Suprapubic skin (tissue), 3 donors: ENCODE data around the gene TENT4A.
"Not testable (repeated sequence)": the region's sequence is repeated elsewhere in the genome, so short reads cannot be mapped to it uniquely, and the experiment has no call there.

Experiments used
- POLR2AphosphoS5 ChIP-seq, 3 donors: sonication (generic); formaldehyde crosslinking; IDR thresholded peaks; one replicate each; pipeline ENCODE4 v1.6.1; 2017; ENCODE audit warnings: antibody characterized with exemption in 3 of 3
- TF ChIP-seq, protein P1 (sequence below), 2 donors: fragments of 200-600 bp in 1 of 2; fragments of 450-650 bp in 1 of 2; sonication (generic) in 1 of 2; IDR thresholded peaks; one replicate each; pipeline ENCODE4 v1.5.1; 2016 to 2019; ENCODE audit warnings: antibody characterized with exemption in 2 of 2, mild to moderate bottlenecking in 1 of 2, moderate library complexity in 1 of 2

DNA sequence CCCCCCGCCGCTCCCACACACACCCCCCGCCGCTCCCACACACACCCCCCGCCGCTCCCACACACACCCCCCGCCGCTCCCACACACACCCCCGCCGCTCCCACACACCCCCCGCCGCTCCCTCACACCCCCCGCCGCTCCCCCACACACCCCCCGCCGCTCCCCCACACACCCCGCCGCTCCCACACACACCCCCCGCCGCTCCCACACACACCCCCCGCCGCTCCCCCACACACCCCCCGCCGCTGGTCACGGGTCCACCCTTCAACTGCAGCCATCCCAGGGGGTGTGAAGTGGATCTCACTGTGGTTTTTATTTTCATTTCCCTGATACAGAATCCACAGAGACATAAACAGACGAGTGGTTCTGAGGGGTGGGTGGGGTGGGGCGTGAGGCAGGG lies 61.0 kb downstream of the TENT4A start:
- TF ChIP-seq, protein P1, sequence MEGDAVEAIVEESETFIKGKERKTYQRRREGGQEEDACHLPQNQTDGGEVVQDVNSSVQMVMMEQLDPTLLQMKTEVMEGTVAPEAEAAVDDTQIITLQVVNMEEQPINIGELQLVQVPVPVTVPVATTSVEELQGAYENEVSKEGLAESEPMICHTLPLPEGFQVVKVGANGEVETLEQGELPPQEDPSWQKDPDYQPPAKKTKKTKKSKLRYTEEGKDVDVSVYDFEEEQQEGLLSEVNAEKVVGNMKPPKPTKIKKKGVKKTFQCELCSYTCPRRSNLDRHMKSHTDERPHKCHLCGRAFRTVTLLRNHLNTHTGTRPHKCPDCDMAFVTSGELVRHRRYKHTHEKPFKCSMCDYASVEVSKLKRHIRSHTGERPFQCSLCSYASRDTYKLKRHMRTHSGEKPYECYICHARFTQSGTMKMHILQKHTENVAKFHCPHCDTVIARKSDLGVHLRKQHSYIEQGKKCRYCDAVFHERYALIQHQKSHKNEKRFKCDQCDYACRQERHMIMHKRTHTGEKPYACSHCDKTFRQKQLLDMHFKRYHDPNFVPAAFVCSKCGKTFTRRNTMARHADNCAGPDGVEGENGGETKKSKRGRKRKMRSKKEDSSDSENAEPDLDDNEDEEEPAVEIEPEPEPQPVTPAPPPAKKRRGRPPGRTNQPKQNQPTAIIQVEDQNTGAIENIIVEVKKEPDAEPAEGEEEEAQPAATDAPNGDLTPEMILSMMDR (IDR thresholded peaks at IDR 0.05), result not testable (repeated sequence)
- not testable (repeated sequence) for TF ChIP-seq POLR2AphosphoS5 (IDR thresholded peaks at IDR 0.05)
